Common myeloid progenitor, CD34-positive (primary cell): ENCODE data around the gene PRH2.
A peak's percentile ranks its signal among the peaks of the same experiment; 100 is the strongest.

Experiments
- CTCF ChIA-PET: fragments of 350-600 bp; sonication (Branson Sonifier 250); formaldehyde crosslinking; loops from one replicate; lab custom pipeline; 2021; ENCODE audit warnings: antibody characterized with exemption; lab: Charles Lee
- POLR2A ChIA-PET: fragments of 350-600 bp; sonication (Branson Sonifier 250); formaldehyde crosslinking; loops from one replicate; lab custom pipeline; 2021; ENCODE audit warnings: antibody characterized with exemption; lab: Charles Lee
- DNase-seq, 3 donors: peaks; one replicate each; pipeline versions ENCODE4 v3.0.0 to v3.0.0-alpha.2; 2013
- H3K27ac ChIP-seq, 2 experiments: 1 replicate in 1 of 2; 2 replicates in 1 of 2; pipeline ENCODE4 v1.7.0; 2013; ENCODE audit warnings: inconsistent platforms in 2 of 2, low read length in 2 of 2, mild to moderate bottlenecking in 2 of 2, low read depth in 1 of 2, moderate library complexity in 1 of 2; ENCODE audit not compliant: severe bottlenecking in 2 of 2, insufficient read depth in 1 of 2, poor library complexity in 1 of 2
- H3K27me3 ChIP-seq, 5 experiments: replicated peaks in 2 of 5; 1 replicate in 3 of 5; 2 replicates in 2 of 5; pipeline versions ENCODE4 v1.6.1 to v1.7.0; 2013; ENCODE audit warnings: low read length in 4 of 5, mild to moderate bottlenecking in 2 of 5, moderate library complexity in 2 of 5, inconsistent platforms in 1 of 5; ENCODE audit not compliant: insufficient read depth in 5 of 5, control insufficient read depth in 4 of 5
- H3K36me3 ChIP-seq, 4 experiments: 1 replicate in 2 of 4; 2 replicates in 2 of 4; pipeline versions ENCODE4 v1.6.1 to v1.7.0; 2013; ENCODE audit warnings: low read length in 3 of 4, control low read depth in 1 of 4, mild to moderate bottlenecking in 1 of 4; ENCODE audit not compliant: control insufficient read depth in 4 of 4, insufficient read depth in 4 of 4
- H3K4me1 ChIP-seq, 4 experiments: 1 replicate in 3 of 4; 2 replicates in 1 of 4; pipeline versions ENCODE4 v1.6.1 to v1.7.1; 2013; ENCODE audit warnings: low read length in 3 of 4, mild to moderate bottlenecking in 3 of 4, control low read depth in 1 of 4, inconsistent platforms in 1 of 4, moderate library complexity in 1 of 4; ENCODE audit not compliant: control insufficient read depth in 4 of 4, insufficient read depth in 4 of 4; ENCODE audit errors: control extremely low read depth in 1 of 4
- H3K4me3 ChIP-seq, 7 experiments: 1 replicate in 4 of 7; 2 replicates in 3 of 7; pipeline versions ENCODE4 v1.5.1 to v1.7.0; 2013; ENCODE audit warnings: mild to moderate bottlenecking in 7 of 7, low read length in 6 of 7, moderate library complexity in 6 of 7, inconsistent platforms in 2 of 7, low read depth in 2 of 7, control low read depth in 1 of 7; ENCODE audit not compliant: insufficient read depth in 4 of 7, control insufficient read depth in 1 of 7; ENCODE audit errors: extremely low read depth in 1 of 7
- H3K9me3 ChIP-seq, 5 experiments: 1 replicate in 4 of 5; 2 replicates in 1 of 5; pipeline versions ENCODE4 v1.6.1 to v1.7.1; 2013; ENCODE audit warnings: low read length in 4 of 5, mild to moderate bottlenecking in 2 of 5, inconsistent platforms in 1 of 5, low read depth in 1 of 5, moderate library complexity in 1 of 5; ENCODE audit not compliant: control insufficient read depth in 4 of 5, insufficient read depth in 2 of 5; ENCODE audit errors: control extremely low read depth in 1 of 5
- WGBS: methylation state at CpG from one replicate; pipeline ENCODE4 v1.1.5; 2013; ENCODE audit not compliant: insufficient coverage; 5-methylcytosine and 5-hydroxymethylcytosine counted together

PRH2 gene

GRCh38 chr12:10974965-10975364 lies 45.9 kb downstream of the PRH2 start:
- DNase-seq: no peak
- H3K36me3 ChIP-seq: no peaks in the 10 kb centered on the region
- ChIA-PET POLR2A (no interaction called here), CTCF (interaction anchor here (0.6 to 1.0 kb wide), 2 partner anchors 13 to 16 kb away, joined by 3 to 4 read pairs; no protein-coding TSS in a partner anchor)
- WGBS: no CpG with 5 or more reads among the region's 3 CpGs
- no peak overlapping the region for H3K4me3 ChIP-seq
- no peak overlapping the region for H3K27ac ChIP-seq
- H3K4me1 ChIP-seq: no peaks in the 10 kb centered on the region
- H3K9me3 ChIP-seq: peaks cover 0 to 3% (median 0%) of the 10 kb centered on the region in 5 experiments
- no peaks in the 10 kb centered on the region for H3K27me3 ChIP-seq

GRCh38 chr12:10982244-10982643 lies 53.2 kb downstream of the PRH2 start:
- WGBS: 100% methylated on average over 3 of the region's 5 CpGs
- CTCF ChIA-PET: no interaction called here
- no peaks in the 10 kb centered on the region for H3K27me3 ChIP-seq
- H3K36me3 ChIP-seq: peaks cover 0 to 5% (median 1%) of the 10 kb centered on the region in 4 experiments
- peaks cover 0 to 3% (median 0%) of the 10 kb centered on the region in 5 experiments for H3K9me3 ChIP-seq
- H3K4me1 ChIP-seq: peaks cover 0 to 3% (median 0%) of the 10 kb centered on the region in 4 experiments
- H3K4me3 ChIP-seq: no peak overlapping the region
- peak in 2 of 3 donors; percentile 6 to 38 for DNase-seq
- no peak overlapping the region for H3K27ac ChIP-seq
- POLR2A ChIA-PET: no interaction called here
